GM19328 (cell line): Measurements from ENCODE around the gene MRM2.

Experiments used
- ATAC-seq: cut with Tn5 transposase; IDR thresholded peaks from one replicate; pipeline ENCODE4 v1.9.1; 2021; ENCODE audit warnings: mild to moderate bottlenecking, moderate library complexity; ENCODE audit not compliant: unreplicated experiment

The MRM2 gene

DNA sequence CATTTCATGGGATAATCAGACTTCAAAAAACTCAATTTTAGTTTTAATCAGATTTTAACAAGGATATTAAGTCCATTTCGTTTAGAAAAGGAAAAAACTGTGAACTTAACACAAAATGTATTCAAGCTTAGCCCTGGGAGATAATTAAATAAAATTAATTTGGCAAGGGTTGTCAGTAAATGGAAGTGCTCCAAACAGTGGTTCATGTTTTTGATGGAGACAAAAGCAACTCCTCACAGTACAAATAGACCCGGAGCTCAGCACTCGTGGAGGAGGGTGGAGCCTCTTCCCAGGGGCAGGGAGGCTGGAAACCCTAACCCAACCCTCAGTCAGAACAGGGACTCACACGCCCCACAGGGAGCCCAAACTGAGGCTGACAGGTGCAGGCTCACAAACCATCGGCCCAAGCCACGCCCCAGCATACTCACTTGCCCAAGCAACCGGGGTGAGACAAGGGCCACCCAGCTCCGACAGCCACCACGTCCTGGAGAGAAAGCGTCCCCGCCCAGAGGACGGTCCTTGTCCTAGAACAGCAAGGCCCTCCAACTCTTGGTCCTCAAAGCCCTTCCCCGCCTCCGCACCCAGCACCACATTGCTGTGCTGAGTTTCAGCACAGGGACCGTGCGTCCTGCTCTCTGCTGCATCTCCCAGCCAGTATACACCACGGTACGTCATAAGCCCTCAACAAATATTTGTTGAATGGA lies 49.0 kb downstream of the MRM2 start:
- ATAC-seq: no peak

DNA sequence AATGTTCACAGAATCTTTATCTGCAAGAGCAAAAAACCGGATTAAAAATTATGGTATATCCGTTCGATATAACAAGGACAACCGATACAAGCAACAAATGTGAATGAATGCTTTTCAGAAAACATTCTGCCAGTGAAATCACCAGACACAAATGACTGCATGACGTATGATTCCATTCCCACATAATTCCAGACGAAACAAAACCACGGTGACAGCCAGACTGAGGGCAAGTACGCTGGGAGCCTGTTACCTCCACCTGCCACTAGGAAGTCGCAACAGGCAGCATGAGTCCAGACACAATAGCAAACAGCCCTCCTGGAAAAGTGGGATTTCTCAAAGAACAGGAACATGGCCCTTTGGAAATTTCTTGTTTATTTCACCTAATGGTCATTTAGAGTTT lies 51.0 kb downstream of the MRM2 start:
- no peak for ATAC-seq

DNA sequence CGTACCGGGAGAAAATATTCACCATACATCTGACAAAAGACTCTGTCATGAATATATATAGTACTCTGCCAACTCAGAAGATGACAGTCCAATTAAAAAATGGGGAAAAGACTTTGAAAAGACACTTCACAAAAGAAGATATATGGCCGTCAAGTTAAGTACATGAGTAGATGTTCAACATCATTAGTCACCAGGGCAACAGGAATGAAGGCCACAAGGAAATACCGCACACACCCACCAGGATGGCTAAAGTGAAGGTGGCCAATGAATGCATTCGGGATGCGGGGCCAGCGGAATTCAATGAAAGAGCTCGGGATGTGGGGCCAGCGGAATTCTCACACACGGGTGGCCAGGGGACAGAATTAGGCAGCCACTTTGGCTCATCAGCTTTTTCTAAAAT lies 51.5 kb downstream of the MRM2 start:
- no peak for ATAC-seq

DNA sequence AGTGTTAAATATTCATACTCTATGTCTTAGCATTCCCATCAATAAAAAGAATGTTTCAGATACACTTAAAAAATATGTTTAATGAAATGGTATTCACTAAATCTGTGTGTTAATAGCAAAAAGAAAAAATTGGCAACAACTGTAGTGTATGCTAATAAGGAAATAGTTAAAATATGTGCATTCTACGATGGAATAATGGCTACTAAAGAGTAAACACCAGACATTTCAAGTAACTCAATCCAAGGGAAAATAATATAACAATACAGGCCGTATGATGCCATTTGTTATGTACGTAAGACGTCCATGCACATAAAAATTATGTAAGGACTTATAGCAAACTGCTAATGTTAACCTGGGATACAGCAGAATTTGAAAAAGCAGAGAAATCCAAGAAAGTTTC lies 55.8 kb downstream of the MRM2 start:
- no peak for ATAC-seq

DNA sequence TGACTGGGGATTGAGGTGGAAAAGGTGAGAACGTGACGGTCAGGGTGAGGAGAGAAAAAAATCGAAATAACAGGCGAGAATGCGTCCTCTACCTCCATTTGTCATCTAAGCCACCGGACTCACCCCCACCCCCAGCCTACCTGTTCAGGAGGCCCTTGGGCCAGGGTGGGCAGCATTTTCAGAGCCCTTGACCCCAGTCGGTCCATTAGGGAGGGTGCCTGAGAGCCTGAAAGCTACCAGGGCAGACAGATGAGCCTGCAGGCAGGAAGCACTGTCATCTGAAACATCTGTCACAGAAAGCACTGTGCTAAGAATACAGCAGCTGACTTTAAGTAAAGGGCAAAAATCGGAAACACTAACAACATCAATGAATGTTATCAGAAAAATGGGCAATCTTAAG lies 56.3 kb downstream of the MRM2 start:
- ATAC-seq: no peak
